HG03342 (cell line): ENCODE results near the gene ZNF749.

Source experiments
- ATAC-seq: cut with Tn5 transposase; IDR thresholded peaks from one replicate; pipeline ENCODE4 v1.9.1; 2021; ENCODE audit warnings: mild to moderate bottlenecking, moderate library complexity; ENCODE audit not compliant: unreplicated experiment

The ZNF749 gene

DNA sequence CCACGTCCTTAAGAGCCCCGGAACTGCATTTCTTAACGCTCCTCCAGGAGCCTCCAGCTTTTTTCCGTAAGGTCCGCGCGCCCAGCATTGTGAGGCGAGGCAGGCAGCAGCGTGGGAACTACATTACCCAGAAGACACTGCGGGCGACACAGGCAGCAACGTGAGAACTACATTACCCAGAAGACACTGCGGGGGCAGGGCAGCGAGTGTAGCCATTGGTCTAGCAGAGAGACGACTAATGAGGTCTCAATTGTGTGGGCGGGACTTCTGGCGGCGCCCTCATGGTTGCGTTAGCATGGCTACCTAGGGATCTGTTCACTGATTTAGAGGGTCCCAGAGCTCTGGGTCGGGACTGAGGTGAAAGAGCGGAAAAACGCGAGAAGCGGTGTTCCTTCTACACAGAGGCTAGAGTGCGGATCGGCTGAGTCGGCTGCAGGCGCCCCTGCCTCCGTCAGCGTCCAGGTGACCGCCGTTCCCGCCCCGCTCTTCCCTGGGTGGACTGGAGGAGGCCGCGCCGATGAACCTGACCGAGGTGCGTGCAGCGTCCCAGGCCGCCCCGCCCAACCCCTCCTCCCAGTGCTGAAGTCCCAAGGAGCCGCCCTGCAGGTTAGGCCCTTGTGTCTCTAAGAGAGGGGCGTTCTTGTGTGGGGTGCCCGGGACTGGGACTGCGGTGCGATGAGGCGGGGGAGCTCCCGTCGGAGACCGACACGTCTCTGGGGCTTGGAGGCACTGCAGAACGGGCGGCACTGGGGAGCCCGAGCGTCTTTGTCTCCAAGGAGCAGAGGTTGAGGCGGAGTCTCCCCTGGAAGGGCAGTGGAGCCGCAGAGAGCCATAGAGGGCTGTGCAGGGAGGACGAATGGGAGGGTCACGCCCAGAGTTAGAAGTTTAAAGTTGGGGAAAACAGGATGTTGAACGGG is at the start of gene ZNF749:
TSS of gene ZNF749 (plus strand) at position 264 of the 917 bp plus-strand sequence. CDS start at position 518, 254 bp downstream.
- peak; percentile 92 for ATAC-seq

DNA sequence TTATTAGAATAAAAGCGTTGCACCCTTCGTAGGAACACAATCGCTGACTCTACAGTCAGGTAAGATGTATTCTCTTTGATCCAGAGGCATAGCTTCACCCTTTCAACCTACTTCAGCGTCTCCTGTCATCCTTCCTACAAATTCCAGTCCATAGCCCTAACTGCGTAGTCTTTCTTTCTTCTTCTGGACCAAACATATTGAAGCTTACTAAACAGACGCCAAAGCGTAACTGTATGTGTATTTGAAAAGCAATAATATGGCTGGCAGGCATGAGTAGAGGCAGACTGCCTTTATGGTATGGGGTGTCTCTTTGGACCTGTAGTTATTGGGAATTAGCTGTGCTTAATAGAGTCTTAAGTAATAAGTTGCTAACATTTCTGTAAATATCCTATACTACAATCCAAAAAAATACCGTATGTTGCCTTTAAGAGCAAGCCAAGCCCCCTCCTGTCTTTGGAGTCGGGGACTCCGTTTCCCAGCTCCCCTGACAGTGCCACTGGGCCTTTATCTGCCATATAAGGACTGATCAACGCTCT is 45.9 kb upstream of the ZNF749 start:
- ATAC-seq = no peak

DNA sequence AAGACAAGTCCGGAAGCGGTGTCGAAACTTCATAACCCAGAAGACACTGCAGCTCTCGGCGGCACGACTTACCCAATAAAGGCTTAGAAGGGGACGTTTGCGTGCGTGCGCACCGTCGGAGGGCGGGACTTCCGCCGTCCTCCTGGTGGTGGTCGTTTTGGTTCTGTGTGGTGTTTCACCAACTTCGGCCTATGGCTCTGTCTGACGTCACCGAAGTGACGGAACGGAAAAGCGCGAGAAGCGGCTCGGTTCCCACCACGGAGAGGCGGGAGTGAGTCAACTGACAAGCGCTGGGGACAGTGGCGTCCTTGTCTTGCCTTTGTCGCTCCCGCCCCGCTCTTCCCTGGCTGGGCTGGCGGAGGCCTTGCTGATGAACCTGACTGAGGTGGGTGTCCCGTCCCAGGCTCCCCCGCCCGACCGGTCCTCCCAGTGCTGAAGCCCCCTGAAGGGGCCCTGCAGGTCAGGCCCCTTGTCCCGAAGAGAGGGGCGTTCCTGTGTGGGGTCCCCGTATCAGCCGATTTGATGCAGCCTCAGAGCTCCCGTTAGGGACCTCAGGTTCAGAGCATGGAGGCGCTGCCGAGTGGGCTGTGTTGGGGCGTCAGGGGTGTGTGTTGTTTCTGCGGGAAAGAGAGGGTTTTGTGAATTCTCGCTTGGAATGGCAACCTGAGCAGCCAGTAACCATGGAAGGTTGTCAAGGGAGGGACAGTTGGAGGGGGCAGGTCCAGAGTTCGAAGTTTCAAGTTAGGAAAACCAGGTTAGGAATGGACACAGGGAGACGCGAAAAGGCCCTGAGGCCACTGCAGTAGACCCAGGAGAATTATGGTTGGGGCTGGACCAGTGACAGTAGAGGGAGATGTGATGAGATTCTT is 45.2 kb upstream of the ZNF749 start, which contains the start of gene ZNF548:
TSS of gene ZNF548 (plus strand) at position 125 of the 869 bp plus-strand sequence. CDS start at position 371, 246 bp downstream.
- peak; percentile 98 for ATAC-seq

DNA sequence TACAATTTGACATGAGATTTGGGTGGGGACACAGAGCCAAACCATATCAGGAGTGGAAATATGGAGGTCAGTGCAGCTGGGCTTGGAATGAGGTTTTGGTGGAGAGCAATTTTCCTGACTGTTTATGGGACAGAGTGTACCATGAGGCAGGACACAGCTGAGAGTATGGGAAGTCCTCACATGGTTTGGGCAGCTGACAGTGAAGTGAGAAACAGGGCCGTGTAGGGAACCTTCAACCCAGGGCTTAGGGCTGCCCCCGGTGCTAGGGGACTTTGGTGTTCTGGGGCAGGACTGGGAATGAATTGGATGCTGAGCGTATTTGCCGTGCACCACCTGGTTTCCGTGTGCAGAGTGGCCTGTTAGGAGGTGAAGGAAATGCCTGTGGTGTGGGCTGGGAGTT is 39.4 kb upstream of the ZNF749 start:
- no peak for ATAC-seq

DNA sequence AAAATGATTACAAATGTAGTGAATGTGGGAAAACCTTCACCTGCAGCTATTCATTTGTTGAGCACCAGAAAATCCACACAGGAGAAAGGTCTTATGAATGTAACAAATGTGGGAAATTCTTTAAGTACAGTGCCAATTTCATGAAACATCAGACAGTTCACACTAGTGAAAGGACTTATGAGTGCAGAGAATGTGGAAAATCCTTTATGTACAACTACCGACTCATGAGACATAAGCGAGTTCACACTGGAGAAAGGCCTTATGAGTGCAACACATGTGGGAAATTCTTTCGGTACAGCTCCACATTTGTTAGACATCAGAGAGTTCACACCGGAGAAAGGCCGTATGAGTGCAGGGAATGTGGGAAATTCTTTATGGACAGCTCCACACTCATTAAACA is 36.3 kb upstream of the ZNF749 start:
- ATAC-seq = no peak

DNA sequence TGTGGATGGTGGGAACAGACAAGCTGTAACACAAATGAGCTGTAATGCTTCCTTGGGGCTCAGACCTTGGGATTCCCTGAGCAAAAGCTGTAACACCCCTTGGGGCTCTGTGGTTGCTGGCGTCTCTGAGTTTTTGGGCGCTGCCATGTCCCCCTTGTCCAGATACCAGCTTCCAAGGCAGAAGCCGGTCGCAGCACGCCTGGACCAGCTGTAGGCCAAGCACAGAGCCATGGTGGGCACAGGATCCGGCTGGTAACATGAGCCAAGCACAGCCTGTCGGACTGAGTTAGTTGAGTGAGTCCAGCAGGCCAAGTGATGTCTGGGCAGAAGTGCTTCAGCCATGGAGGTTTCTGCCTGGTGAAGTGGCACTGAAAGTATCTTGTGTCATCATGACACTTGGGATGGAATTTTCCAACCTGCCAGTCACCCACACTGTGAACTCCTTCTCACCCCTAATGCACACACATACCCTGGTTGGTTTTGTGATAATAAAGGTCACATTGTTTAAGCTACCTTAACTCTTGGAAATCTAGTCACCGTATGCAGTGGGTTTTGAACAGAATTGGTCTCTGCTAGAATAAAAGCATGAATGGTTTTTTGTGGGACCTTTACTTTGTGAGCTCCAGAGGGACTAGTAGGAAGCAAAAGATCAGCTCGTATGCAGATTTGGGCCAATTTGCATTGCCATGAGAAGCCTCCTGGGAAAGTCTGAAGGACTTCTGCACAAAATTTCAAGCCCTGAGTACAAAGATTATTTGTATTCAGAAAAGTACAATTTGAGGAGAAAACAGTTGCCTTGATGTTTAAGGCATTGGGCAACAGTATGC is 31.2 kb upstream of the ZNF749 start:
- no peak for ATAC-seq

DNA sequence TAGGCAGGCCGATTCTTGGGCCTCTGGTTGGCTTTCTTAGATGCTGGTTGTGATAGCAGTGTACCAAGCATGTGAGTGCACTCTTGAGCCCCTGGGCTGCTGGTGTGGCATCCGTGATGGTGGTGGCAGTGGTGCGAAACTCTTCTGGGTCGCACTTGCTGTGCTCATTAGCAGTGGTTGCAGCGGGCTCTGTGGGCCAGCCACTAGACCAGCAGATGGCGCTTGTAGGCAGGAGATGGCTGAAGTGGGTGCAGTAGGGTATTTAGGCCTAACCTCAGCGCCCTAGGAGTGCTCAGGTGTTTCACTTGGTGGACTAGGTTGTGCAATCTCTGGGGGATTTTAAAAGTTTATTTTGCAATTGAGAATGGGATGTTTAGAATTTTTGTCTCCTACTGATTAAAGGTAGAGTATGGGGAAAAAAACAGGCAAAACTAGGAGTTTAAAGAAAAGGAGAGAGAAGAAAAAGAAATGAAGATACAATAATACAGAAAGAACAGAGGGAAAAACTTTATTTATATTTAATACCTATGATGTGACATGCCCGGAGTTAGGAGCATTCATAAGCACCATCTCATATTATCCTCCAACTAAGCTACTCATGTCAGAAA is 28.5 kb upstream of the ZNF749 start:
- ATAC-seq = no peak

DNA sequence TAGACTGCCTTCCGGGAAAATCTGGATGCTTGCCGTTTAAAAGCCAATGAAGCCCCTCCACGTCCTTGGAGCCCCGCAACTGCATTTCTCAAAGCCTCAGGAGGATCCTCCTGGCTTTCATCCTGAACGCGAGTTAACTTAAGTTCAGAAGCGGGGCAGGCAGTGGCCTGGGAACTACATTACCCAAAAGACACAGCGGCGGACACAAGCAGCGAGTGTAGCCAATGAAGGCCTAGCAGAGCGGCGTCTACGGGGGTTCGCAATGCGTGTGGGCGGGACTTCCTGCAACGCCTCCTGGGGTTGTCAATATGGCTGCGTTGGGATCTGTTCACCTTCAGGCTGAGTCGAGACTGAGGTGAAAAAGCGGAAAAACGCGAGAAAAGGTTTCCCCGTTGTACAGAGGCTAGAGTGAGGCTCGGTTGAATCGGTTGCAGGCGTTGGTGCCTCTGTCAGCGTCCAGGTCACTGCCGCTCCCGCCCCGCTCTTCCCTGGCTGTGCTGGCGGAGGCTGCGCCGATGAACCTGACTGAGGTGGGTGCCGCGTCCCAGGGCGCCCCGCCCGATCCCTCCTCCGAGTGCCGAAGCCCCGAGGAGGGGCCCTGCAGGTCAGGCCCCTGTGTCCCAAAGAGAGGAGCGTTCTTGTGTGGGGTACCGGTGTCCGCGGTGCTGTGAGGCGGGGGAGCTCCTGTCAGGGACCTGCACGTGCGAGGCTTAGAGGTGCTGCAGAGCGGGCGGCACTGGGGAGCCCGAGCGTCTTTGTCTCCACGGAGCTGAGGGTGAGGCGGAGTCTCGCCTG is 24.1 kb upstream of the ZNF749 start, which contains the start of gene ZNF17:
TSS of gene ZNF17 (plus strand) at position 285 of the 795 bp plus-strand sequence. CDS start 2,455 bp downstream, outside the sequence.
- peak; percentile 97 for ATAC-seq

DNA sequence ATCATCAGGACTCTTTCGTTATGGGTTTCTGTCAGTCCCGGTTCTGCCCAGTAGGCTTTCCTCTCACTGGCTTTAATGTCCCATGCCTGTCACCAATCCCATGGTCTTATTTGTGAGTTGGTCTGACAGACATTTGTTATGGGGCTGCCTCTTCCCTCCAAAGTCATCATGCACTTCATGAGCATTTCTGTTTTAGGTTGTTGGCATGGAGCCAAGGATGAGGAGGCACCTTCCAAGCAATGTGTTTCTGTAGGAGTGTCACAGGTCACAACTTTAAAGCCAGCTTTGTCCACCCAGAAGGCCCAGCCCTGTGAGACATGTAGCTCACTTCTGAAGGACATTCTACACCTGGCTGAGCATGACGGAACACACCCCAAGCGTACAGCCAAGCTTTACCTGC is 15.7 kb upstream of the ZNF749 start:
- no peak for ATAC-seq

DNA sequence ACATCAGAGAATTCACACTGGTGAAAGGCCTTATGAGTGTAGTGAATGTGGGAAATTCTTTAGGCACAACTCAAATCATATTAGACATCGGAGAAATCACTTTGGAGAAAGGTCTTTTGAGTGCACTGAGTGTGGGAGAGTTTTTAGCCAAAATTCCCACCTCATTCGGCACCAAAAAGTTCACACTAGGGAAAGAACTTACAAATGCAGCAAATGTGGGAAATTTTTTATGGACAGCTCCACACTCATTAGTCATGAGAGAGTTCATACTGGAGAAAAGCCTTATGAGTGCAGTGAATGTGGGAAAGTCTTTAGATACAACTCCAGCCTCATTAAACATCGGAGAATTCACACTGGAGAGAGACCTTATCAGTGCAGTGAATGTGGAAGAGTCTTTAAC is 14.1 kb upstream of the ZNF749 start:
- no peak for ATAC-seq

DNA sequence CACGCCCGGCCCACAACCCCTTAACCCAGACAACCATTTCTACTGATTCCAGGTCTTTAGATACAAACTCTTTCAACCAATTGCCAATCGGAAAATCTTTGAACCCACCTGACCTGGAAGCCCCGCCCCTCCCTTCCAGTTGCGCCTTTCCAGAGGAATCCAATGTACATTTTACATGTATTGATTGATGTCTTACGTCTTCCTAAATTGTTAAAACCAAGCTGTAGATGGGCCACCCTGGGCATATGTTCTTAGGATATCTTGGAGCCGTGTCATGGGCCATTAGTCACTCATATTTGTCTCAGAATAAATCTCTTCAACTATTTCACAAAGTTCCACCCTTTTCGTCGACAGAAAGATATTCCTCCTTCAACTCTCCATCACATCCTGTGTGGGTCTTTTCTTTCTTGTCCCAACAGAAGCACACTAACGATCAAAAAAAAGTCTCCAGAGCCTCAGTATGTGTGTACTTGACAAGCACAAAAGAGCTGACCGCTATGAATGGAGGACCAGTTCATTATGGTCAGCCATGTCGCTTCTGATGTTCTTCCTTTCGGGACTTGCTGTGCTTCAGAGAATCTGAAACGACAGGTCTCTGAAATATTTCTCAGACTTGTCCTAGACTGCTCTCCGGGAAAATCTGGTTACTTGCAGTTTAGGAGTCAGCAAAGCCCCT is 601 bp upstream of the ZNF749 start:
- peak; percentile 1 for ATAC-seq

DNA sequence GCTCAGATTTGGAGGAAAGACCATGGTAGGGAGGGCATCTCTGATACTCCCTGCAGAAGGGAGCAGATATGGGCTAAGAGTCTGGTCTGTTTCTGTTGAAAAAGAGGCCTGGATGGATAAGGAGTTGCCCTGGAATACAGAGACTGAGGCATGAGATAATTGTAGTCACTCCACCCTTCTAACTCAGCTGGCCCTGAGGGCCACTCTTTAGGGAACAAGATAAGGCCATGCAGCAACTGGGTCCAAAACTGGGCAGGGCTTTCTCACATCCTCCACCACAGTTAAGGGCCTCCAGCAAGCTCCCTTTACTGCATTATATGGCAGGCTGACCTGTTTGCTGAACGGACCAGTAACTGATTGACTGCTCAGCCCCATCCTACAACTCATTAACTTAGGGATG is 1.3 kb downstream of the ZNF749 start:
- no peak for ATAC-seq

DNA sequence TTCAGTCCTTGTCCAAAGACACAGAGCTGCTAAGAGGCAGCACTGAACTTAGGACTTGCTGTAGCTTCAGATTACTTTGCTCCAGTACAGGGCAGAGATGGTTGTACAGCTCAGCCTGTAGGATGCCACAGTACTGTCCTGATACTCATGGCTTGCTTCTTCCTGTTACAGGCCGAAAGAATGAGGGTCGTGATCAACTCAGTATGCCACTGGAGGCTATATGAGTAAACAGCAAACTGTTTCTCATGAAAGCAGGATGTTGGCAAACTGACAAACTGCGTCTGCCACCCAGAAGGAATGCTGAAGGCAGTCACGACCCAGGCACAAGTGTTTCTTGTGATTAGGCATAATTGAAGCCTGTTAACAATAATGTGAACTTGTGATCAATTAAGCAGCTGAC is 2.8 kb downstream of the ZNF749 start:
- no peak for ATAC-seq

DNA sequence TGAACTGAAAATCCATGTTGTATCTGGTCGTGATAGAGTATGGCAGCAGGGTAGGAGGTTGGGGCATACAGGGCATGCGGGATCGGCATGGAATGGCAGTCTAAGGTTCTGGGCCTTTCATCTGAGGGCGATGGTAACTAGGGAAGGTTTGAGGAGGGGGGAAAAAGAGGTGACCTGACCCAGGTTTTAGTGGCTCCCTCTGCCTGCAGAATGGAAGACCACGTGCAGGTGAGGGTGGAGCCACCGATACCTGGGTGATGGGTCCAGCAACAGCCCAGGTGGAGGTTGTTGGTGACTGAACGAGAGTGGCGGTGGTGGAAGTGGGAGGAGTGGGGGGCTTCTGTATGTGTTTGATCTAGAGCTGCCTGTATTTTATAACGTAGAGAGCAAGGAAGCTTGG is 3.8 kb downstream of the ZNF749 start:
- ATAC-seq = no peak

DNA sequence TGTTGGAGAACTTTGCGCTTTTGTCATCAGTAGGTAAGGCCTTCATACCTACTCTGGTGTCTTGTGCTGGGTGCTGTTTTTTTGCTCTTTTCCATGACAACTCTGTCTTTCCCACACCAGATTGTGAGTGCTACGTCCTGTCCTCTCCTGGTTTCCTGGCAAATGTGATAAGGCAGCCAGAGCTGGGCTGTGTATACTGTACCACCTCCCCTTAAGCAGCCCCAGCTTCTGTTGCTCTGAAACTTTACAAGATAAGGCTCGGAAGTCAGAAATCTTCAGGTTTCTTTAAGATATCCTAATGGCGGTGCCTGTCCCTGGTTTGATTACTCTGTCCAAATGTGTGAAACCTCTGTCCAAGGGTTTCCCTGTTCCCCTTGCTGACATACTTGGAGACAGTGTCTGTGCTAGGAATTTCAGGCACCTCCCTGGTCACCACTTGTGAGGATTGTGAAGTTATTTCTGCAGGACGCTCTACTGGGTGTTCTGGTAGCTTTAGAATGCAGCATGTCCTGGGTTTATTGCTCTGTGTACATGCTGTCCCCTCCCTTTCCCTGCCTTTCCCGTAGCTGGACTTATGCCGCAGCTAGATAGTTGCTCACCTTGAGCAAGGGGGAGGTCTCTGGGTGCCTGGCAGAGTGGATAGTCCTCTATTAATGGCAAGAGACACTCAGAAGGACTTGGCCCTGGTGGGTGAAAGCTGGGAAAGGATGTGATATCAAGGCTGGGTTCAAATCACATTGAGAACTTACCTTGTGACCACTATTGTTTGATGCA is 7.0 kb downstream of the ZNF749 start:
- no peak for ATAC-seq

DNA sequence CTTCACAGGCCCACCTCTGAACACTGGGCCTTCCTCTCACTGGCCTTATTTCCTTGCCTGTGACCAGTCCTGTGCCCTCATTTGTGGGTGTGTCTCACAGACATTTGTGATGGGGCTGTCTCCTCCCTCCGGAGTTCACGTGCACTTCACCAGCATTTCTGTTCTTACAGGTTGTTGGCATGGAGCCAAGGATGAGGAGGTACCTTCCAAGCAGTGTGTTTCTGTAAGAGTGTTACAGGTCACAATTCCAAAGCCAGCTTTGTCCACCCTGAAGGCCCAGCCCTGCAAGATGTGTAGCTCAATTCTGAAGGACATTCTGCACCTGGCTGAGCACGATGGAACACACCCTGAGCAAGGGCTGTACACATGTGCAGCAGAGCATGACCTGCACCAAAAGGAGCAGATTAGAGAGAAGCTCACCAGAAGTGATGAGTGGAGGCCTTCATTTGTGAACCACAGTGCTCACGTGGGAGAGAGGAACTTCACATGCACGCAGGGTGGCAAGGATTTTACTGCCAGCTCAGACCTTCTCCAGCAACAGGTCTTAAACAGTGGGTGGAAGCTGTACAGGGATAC is 8.1 kb downstream of the ZNF749 start:
- no peak for ATAC-seq

DNA sequence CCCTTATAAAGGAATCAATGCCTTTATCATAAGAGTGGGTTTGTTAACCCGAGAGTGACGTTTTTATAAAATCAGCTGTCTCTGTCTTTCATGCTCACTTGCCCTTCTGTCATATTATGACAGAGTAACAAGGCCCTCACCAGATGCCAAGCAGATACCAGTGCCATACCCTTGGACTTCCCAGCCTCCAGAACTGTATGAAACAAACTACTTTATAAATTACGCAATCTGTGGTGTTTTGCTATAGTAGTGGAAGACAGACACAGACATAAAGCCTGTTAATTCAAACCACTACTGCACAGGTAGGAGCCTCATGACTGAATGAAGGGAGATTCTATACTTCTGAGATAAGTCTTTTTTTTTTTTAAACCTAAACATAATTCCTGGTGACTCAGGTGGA is 17.2 kb downstream of the ZNF749 start:
- no peak for ATAC-seq
